Mesodermal cell (in vitro differentiated cells): ENCODE data around the gene TRIM39. TPM values are rescaled to one million over a fixed set of nuclear protein-coding genes. Genes with fewer than 3 reads are reported as not detected.
"Not testable (repeated sequence)": the region's sequence is repeated elsewhere in the genome, so short reads cannot be mapped to it uniquely, and the experiment has no call there.

Experiments used
- H3K27ac ChIP-seq: 2 replicates; pipeline ENCODE4 v1.7.0; 2013; ENCODE audit warnings: mild to moderate bottlenecking, low read depth, low read length, moderate library complexity; ENCODE audit not compliant: severe bottlenecking
- H3K36me3 ChIP-seq: 2 replicates; pipeline ENCODE4 v1.7.1; 2013; ENCODE audit warnings: mild to moderate bottlenecking, low read length, moderate library complexity; ENCODE audit not compliant: control insufficient read depth, insufficient read depth
- H3K4me1 ChIP-seq: one replicate; pipeline ENCODE4 v1.7.1; 2013; ENCODE audit warnings: mild to moderate bottlenecking, low read length; ENCODE audit not compliant: insufficient read depth, control insufficient read depth, poor library complexity, severe bottlenecking
- H3K4me3 ChIP-seq: 2 replicates; pipeline ENCODE4 v1.7.0; 2013; ENCODE audit warnings: low read length, control low read depth, mild to moderate bottlenecking; ENCODE audit not compliant: insufficient read depth, poor library complexity, severe bottlenecking; ENCODE audit errors: extremely low read depth
- H3K9me3 ChIP-seq: 2 replicates; pipeline ENCODE4 v1.7.1; 2013; ENCODE audit warnings: mild to moderate bottlenecking, low read length, moderate library complexity; ENCODE audit not compliant: control insufficient read depth
- WGBS, 2 experiments: methylation state at CpG; one replicate each; pipeline ENCODE4 v1.1.5; 2013; ENCODE audit warnings: missing lambda C conversion rate in 2 of 2; ENCODE audit not compliant: insufficient coverage in 2 of 2; 5-methylcytosine and 5-hydroxymethylcytosine counted together
- polyA plus RNA-seq, 2 experiments: library from polyadenylated mRNA; stranded (reverse); fragments of 50-300 nt; gene quantifications; one replicate each; pipeline ENCODE4 v1.2.3, GENCODE V29; 2013

Gene TRIM39
- 10.9 TPM for polyA plus RNA-seq (2013, experiment 1 of 2)
- polyA plus RNA-seq (2013, experiment 2 of 2) = 11.8 TPM

DNA sequence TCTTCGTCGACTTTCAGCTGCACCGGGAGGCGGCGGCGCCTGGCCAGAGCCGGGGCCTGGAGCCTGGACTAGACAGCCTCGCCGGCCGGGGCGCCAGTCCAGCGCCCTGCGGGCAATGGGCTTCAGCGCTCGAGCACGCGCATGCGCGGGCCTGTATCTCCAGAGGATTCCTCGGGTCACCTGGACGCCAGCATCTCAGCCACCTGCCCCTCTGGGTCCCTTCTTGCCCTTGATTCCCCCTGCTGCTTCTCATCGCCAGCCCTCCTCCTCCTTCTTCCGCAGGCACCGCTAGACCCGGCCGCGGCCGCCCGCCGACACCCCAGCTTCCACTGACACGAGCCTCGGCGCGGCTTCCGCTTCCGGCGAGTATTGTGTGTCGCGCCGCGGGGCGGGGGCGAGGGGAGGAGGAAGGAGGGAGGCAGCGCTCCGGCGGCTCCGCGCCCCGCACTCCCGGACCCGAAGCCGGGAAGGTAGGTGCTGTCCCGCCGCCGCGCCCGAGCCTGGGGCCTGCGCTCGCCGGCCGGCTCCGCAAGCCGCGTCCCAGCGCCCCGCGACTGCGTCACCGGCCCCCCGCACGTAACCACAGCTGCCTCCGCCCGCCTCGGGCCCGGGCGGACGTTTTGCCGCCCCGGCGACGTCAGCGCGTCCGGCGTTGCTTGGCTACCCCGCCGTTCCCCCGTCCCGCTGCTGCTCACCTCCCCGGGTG, at the start of gene TRIM39:
TSS of gene TRIM39 (plus strand) at position 402 of the 706 bp plus-strand sequence. CDS start 2,391 bp downstream, outside the sequence.
- Histone ChIP-seq H3K4me1 (peaks cover 10% of the 10 kb centered on the region), H3K9me3 (no peaks in the 10 kb centered on the region), H3K4me3 (peak within 1 kb of the TSS; percentile 78), H3K27ac (peak within 1 kb of the TSS; percentile 95), H3K36me3 (peaks cover 37% of the 10 kb centered on the region)
- 0% methylated on average over 74 to 76 of the region's 90 CpGs for WGBS, 2 experiments

DNA sequence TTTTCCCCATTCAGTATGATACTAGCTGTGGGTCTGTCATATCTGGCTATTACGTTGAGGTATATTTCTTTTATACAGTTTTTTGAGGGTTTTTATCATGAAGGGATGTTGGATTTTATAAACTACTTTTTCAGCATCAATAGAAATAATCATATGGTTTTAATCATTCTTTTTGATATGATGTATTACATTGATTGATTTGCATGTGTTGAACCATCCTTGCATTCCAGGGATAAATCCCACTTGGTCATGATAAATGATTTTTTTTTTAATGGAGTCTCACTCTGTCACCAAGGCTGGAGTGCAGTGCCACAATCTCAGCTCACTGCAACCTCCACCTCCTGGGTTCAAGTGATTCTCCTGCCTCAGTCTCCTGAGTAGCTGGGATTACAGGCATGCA, 45.7 kb upstream of the TRIM39 start:
- H3K27ac ChIP-seq, H3K4me3 ChIP-seq, H3K4me1 ChIP-seq, H3K36me3 ChIP-seq: not testable (repeated sequence)
- H3K9me3 ChIP-seq = peaks cover 65% of the 10 kb centered on the region
- WGBS, 2 experiments = no CpG with 5 or more reads among the region's 1 CpG

DNA sequence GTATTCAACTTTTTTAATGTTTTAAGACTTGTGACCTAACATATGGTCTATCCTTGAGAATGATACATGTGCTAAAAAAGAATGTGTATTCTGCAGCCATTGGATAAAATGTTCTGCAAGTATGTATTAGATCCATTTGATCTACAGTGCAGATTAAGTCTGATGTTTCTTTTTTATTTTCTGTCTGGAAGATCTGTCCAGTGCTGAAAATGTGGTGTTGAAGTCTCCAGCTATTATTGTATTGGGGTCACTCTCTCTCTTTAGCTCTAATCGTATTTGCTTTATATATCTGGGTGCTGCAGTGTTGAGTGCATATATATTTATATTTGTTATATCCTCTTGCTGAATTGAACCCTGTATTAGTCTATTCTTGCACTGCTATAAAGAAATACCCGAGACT, 44.2 kb upstream of the TRIM39 start:
- H3K9me3 ChIP-seq = peaks cover 75% of the 10 kb centered on the region
- no peak overlapping the region for H3K27ac ChIP-seq
- WGBS, 2 experiments = no CpG with 5 or more reads among the region's 2 CpGs
- no peak overlapping the region for H3K4me3 ChIP-seq
- no peaks in the 10 kb centered on the region for H3K4me1 ChIP-seq
- no peaks in the 10 kb centered on the region for H3K36me3 ChIP-seq

DNA sequence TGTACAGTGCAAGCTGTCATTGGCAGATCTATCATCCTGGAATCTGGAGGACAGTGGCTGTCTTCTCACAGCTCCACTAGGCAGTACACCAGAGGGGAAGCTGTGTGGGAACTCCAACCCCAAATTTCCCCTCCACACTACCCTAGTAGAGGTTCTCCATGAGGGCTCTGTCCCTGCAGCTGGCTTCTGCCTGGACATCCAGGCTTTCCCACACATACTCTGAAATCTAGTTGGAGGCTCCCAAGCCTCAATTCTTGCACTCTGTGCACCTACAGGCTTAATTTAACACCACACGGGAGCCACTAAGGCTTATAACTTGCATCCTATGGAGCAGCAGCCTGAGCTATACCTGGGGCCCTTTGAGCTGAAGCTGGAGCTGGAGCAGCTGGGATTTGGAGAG, 43.0 kb upstream of the TRIM39 start:
- Histone ChIP-seq H3K36me3 (peaks cover 6% of the 10 kb centered on the region), H3K4me1 (no peaks in the 10 kb centered on the region), H3K9me3 (peaks cover 78% of the 10 kb centered on the region), H3K4me3 (no peak overlapping the region), H3K27ac (no peak overlapping the region)
- 100% methylated on average over 1 of the region's 1 CpG for WGBS, 2 experiments

DNA sequence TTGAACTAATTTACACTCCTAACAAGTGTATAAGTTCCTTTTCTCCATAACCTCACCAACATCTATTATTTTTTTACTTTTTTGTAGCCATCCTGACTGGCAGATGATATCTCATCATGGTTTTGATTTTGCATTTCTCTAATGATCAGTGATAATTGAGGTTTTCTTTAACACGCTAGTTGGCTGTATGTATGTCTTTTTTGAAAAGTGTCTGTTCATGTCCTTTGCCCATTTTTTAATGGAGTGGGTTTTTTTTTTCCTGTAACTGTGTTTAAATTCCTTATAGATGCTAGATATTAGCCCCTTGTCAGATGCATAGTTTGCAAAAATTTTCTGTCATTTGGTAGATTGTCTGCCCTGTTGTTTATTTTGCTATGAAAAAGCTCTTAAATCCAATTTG, 39.6 kb upstream of the TRIM39 start:
- peaks cover 40% of the 10 kb centered on the region for H3K36me3 ChIP-seq
- no peak overlapping the region for H3K27ac ChIP-seq
- no peak overlapping the region for H3K4me3 ChIP-seq
- peaks cover 76% of the 10 kb centered on the region for H3K9me3 ChIP-seq
- no peaks in the 10 kb centered on the region for H3K4me1 ChIP-seq
- WGBS, 2 experiments = 71% methylated on average over 1 of the region's 1 CpG; no CpG with 5 or more reads in 1 of the 2 experiments

DNA sequence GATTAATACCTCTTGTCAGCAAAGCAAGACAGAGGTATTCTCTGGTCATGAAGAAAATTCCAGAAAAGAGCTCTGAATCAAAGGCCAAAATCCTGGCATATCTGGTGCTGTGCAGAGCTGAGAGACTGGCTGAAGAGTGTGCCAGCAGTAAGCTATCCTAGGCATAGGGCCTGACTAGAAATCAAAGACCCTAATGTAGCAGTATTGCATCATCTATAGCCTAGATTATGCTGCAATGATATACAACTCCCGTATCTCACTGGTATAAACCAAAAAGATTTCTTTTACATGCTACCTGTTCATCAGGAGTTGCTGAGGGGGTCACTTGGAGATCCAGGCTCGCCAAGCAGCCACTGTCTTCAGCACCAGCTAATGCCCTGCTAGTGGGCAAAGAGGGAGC, 30.9 kb upstream of the TRIM39 start:
- Histone ChIP-seq H3K27ac (no peak overlapping the region), H3K4me1 (no peaks in the 10 kb centered on the region), H3K36me3 (peaks cover 76% of the 10 kb centered on the region), H3K4me3 (no peak overlapping the region), H3K9me3 (peaks cover 19% of the 10 kb centered on the region)
- WGBS, 2 experiments = 100% methylated on average over 1 of the region's 2 CpGs

DNA sequence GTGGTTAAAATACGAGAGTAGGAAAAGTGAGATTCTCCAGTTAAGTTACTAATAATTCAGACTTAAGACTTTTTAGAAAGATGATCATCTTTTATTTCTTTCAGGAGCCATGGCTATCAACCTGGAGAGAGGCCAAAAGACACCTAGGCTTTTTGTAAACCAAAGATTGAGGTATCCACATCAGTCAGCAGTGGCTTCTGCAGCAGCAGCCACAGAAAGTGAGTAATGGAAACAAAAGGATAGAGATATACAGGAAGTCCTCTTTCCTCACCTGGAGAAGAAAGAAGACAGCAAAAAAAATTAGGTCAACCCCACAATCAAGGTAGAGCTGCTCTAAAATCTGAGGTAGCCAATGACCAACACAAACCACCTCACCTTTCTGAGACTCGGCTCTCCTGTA, 22.7 kb upstream of the TRIM39 start:
- Histone ChIP-seq H3K4me3 (no peak overlapping the region), H3K36me3 (peaks cover 88% of the 10 kb centered on the region), H3K4me1 (no peaks in the 10 kb centered on the region), H3K9me3 (peaks cover 21% of the 10 kb centered on the region), H3K27ac (no peak overlapping the region)
- 72 to 100% methylated on average over 1 to 2 of the region's 2 CpGs for WGBS, 2 experiments

DNA sequence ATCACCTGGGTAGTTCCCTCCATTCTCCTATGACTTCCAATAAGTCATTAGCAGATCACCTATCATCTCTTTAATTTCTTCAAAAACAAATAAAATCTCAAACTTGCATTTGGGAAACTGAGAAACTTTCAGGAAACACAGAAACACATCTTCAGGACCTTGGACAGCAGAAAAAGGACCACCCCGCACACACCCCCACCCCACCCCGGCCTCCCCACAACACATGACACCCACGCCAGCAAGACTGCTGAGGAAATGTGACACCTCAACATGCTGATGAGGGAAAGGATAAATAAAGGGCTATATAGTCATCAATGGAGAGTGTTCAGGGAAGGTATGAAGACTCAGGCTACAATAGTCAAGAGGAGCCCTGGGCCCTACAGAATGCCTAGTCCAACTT, 15.6 kb upstream of the TRIM39 start:
- Histone ChIP-seq H3K4me3 (no peak overlapping the region), H3K36me3 (peaks cover 94% of the 10 kb centered on the region), H3K4me1 (no peaks in the 10 kb centered on the region), H3K9me3 (no peaks in the 10 kb centered on the region), H3K27ac (no peak overlapping the region)
- no CpG with 5 or more reads among the region's 3 CpGs for WGBS, 2 experiments

DNA sequence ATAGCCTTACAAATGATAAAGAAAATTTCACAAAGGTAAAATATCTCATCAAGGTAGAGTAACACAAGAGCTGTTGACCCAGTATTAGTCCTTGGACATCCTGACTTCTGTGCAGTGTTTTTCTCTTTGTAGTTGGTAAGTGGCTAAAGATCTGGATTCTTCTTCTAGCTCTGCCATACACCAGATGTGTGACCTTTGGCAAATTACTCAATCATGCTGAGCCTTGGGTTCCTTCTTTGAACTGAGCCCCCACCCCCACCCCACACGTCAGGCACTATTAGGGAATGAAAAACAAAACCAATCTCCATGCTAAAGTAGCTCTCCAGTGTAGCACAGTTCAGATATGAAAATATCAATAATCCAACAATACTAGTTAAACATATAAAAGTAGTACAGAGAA, 15.1 kb upstream of the TRIM39 start:
- Histone ChIP-seq H3K4me1 (no peaks in the 10 kb centered on the region), H3K9me3 (no peaks in the 10 kb centered on the region), H3K4me3 (no peak overlapping the region), H3K36me3 (peaks cover 94% of the 10 kb centered on the region), H3K27ac (no peak overlapping the region)
- WGBS, 2 experiments = no CpG with 5 or more reads among the region's 1 CpG

DNA sequence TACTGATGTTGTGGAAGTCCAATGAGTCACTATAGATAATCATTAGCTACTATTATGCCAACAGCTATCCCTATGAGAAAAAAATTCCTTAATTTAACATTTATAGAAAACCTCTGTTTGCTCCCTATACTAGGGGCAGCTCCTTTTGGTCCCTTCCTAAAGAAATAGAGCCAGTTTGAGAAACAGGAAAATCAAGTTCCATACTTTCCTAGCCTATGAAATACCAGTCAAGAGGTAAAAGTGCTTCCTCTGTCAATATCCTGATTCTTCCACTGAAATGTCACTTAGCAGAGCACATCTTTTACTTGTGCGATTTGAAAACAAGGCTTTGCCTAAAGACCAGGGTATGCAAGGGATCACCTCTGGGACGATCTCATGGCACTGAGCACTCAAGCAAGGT, 14.5 kb upstream of the TRIM39 start:
- Histone ChIP-seq H3K9me3 (no peaks in the 10 kb centered on the region), H3K36me3 (peaks cover 91% of the 10 kb centered on the region), H3K27ac (no peak overlapping the region), H3K4me3 (no peak overlapping the region), H3K4me1 (no peaks in the 10 kb centered on the region)
- 95 to 100% methylated on average over 2 of the region's 2 CpGs for WGBS, 2 experiments

DNA sequence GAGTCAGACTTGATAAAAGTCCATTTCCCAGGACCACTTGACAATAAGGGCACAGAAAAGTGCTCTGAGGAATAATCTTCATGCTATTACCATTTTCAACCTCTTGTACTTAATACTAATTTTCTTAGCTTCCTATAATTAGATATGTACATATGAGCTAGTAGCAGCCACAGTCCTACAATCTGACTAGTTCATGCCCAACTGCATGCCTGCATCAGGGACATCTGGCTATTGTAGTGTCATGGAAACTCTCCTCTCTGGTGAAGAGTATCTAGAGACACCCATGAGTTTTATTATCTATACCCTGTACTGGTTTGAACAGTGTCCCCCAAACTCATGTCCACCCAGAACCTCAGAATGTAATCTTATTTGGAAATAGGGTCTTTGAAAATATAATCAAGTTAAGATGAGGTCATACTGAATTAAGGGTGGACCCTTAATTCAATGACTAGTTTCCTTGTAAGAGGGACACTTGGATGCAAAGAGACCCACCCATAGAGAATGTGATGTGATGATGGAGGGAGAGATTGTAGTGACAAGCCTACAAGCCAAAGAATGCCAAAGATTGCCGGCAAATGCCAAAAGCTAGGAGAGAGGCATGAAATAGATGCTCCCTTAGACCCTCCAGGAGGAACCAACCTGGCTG, 13.9 kb upstream of the TRIM39 start:
- H3K9me3 ChIP-seq = no peaks in the 10 kb centered on the region
- H3K4me3 ChIP-seq = no peak overlapping the region
- no peak overlapping the region for H3K27ac ChIP-seq
- H3K36me3 ChIP-seq = peaks cover 91% of the 10 kb centered on the region
- H3K4me1 ChIP-seq = no peaks in the 10 kb centered on the region
- 100% methylated on average over 1 of the region's 1 CpG; no CpG with 5 or more reads in 1 of the 2 experiments for WGBS, 2 experiments
